ENCODE data around the gene ANO10.

ANO10 gene

GRCh38 chr3:43522727-43523362 lies 99.0 kb downstream of the ANO10 start:
- TF ChIP-seq USF1 (IDR thresholded peaks at IDR 0.05): no peak
- no peak for TF ChIP-seq CREB1 (IDR thresholded peaks at IDR 0.05; ENCODE audit: low read depth)
- TF ChIP-seq MAX (IDR thresholded peaks at IDR 0.05): no peak
- no peak for TF ChIP-seq TAF1 (IDR thresholded peaks at IDR 0.05; ENCODE audit: low read depth)
- no peak for TF ChIP-seq TCF12 (IDR thresholded peaks at IDR 0.05; ENCODE audit: low read depth)
- no peak for TF ChIP-seq ZBTB7A (IDR thresholded peaks at IDR 0.05; ENCODE audit: low read depth)

GRCh38 chr3:43521941-43522340 lies 99.9 kb downstream of the ANO10 start:
- no peak for TF ChIP-seq NFIC (IDR thresholded peaks at IDR 0.05)
- TF ChIP-seq TAF1 (IDR thresholded peaks at IDR 0.05; ENCODE audit: low read depth): no peak
- no peak for TF ChIP-seq EGR1 (IDR thresholded peaks at IDR 0.05)
- TF ChIP-seq REST (IDR thresholded peaks at IDR 0.05; ENCODE audit: low read depth): no peak
- TF ChIP-seq TCF12 (IDR thresholded peaks at IDR 0.05; ENCODE audit: low read depth): no peak
- TF ChIP-seq YY1 (IDR thresholded peaks at IDR 0.05; ENCODE audit: low read depth): no peak
- TF ChIP-seq FOXM1 (IDR thresholded peaks at IDR 0.05; ENCODE audit: borderline replicate concordance, low read depth): no peak
- TF ChIP-seq CREB1 (IDR thresholded peaks at IDR 0.05; ENCODE audit: low read depth): no peak
- TF ChIP-seq USF1 (IDR thresholded peaks at IDR 0.05): no peak
- TF ChIP-seq CEBPB (IDR thresholded peaks at IDR 0.05): no peak
- no peak for TF ChIP-seq EP300 (IDR thresholded peaks at IDR 0.05; ENCODE audit: borderline replicate concordance)

- TF ChIP-seq MAX (IDR thresholded peaks at IDR 0.05) (no peak), TCF12 (IDR thresholded peaks at IDR 0.05; ENCODE audit: low read depth) (no peak), EGR1 (IDR thresholded peaks at IDR 0.05) (no peak), TEAD4 (IDR thresholded peaks at IDR 0.05) (no peak), RAD21 (IDR thresholded peaks at IDR 0.05; ENCODE audit: low read depth) (no peak), YY1 (IDR thresholded peaks at IDR 0.05; ENCODE audit: low read depth) (no peak), USF1 (IDR thresholded peaks at IDR 0.05) (no peak), EP300 (IDR thresholded peaks at IDR 0.05; ENCODE audit: borderline replicate concordance) (no peak), NFIC (IDR thresholded peaks at IDR 0.05) (no peak), TAF1 (IDR thresholded peaks at IDR 0.05; ENCODE audit: low read depth) (no peak), CREB1 (IDR thresholded peaks at IDR 0.05; ENCODE audit: low read depth) (no peak), CEBPB (IDR thresholded peaks at IDR 0.05) (no peak), REST (IDR thresholded peaks at IDR 0.05; ENCODE audit: low read depth) (no peak), ZBTB7A (IDR thresholded peaks at IDR 0.05; ENCODE audit: low read depth) (no peak), FOXM1 (IDR thresholded peaks at IDR 0.05; ENCODE audit: borderline replicate concordance, low read depth) (no peak)
These were observed 105.7 kb downstream of the ANO10 start for GRCh38 chr3:43515970-43516635.

GRCh38 chr3:43515208-43515917 lies 106.4 kb downstream of the ANO10 start:
- no peak for TF ChIP-seq CEBPB (IDR thresholded peaks at IDR 0.05)
- no peak for TF ChIP-seq TAF1 (IDR thresholded peaks at IDR 0.05; ENCODE audit: low read depth)
- TF ChIP-seq TEAD4 (IDR thresholded peaks at IDR 0.05): no peak
- no peak for TF ChIP-seq REST (IDR thresholded peaks at IDR 0.05; ENCODE audit: low read depth)
- no peak for TF ChIP-seq YY1 (IDR thresholded peaks at IDR 0.05; ENCODE audit: low read depth)
- TF ChIP-seq USF1 (IDR thresholded peaks at IDR 0.05): no peak
- TF ChIP-seq TCF12 (IDR thresholded peaks at IDR 0.05; ENCODE audit: low read depth): no peak
- TF ChIP-seq RAD21 (IDR thresholded peaks at IDR 0.05; ENCODE audit: low read depth): no peak
